C4-2B (cell line): ENCODE measurements around the gene ZGPAT.

Experiments
- ZFX ChIP-seq: fragments of 450-650 bp; IDR thresholded peaks from 2 replicates; pipeline ENCODE4 v1.6.1; 2017
- TF ChIP-seq, protein P1 (sequence below): fragments of 450-650 bp; conservative IDR thresholded peaks from 2 replicates; pipeline ENCODE4 v1.5.1; 2017; ENCODE audit warnings: mild to moderate bottlenecking

DNA sequence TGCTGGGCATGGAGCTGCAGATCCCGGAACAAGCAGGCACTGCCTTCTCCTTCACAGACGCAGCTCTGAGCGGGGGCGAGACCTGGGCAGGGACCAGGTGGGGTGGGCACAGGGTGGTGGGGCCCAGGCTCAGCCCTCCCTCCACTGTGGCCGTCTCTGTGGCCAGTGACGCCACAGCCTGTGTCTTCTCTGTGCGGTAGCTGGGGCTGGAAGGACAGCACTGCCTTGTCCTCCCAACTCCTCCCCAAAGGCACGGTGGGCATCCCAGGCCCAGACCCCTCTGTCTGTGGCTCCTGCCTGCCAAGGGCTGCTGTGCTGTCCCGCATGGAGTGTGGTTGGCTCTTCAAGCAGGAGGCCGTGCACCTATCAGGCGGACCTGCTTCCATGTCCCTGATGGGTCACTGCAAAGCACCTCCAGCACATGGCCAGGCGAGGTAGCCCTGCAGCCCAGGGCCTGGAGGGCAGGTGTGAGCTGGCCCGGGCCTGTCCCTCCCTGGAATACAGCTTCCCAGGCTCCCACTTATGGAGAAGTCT lies 26.2 kb upstream of the ZGPAT start:
- TF ChIP-seq, protein P1, sequence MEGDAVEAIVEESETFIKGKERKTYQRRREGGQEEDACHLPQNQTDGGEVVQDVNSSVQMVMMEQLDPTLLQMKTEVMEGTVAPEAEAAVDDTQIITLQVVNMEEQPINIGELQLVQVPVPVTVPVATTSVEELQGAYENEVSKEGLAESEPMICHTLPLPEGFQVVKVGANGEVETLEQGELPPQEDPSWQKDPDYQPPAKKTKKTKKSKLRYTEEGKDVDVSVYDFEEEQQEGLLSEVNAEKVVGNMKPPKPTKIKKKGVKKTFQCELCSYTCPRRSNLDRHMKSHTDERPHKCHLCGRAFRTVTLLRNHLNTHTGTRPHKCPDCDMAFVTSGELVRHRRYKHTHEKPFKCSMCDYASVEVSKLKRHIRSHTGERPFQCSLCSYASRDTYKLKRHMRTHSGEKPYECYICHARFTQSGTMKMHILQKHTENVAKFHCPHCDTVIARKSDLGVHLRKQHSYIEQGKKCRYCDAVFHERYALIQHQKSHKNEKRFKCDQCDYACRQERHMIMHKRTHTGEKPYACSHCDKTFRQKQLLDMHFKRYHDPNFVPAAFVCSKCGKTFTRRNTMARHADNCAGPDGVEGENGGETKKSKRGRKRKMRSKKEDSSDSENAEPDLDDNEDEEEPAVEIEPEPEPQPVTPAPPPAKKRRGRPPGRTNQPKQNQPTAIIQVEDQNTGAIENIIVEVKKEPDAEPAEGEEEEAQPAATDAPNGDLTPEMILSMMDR: no peak
- TF ChIP-seq ZFX: no peak
